Measurements from ENCODE around the gene HELLS.

Gene HELLS

DNA sequence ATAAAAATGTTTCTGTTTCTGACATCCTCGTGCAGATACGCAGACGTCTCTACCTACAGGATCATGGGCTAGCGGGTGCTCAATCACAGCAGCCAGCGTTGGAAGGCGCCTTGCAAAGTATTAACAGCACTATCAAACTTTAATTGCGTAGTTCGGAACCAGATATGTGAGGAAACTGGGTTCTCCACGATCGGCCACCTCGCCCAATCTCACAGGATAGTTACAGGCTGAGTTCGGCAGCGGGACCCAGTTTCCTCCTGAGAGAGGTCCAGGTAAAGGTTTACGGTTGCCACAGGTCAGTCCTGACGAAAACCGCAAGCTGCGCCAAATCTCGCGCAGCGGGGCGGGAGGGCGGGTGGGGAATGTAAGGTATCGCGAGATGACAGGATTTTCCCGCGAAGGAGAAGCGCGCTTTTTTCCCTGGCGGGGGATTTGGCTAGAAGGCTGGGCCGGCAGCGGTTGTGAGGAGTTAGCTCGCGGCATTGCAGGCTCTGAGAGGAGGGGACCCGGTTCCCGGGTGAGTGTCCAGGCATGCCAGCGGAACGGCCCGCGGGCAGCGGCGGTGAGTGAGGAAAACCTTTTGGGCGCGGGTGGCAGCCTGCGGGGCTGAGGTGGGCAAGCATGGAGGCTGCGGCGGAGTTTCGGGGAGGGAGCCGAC is at the start of gene HELLS:
HELLS (plus strand) TSS at position 398 of the 658 bp plus-strand sequence; CDS start at position 532, 134 bp downstream.
- peak within 1 kb of the TSS; percentile 85 for H3K4me3 ChIP-seq (ENCODE audit: low read depth, low read length)
- DNase-seq (ENCODE audit: low read depth, low spot score) = peak; percentile 86
- in situ Hi-C loops (cut with HindIII; ENCODE audit: low sequenced_read_pairs) = no loop called here
- TF ChIP-seq CTCF (IDR thresholded peaks at IDR 0.05; ENCODE audit: low read depth, low read length) = no peak

DNA sequence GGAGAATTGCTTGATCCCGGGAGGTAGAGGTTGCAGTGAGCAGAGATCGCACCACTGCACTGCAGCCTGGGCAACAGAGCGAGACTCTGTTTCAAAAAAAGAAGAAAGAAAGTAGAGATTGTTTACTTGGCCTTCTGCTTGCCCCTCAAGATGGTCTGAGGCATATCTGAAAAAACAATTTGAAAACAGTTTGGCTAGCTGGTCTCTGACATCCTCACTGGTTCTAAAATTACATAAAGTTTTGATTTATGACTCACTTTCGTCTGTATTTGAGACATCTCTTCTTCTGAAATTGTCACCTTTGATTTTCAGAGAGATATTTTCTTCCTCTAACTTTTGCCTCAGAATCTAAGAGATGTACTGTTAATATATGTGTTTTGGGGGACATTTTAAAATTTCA is 49.6 kb upstream of the HELLS start:
- DNase-seq (ENCODE audit: low read depth, low spot score) = peak; percentile 30
- no peak overlapping the region for H3K4me3 ChIP-seq (ENCODE audit: low read depth, low read length)
- in situ Hi-C loops (cut with HindIII; ENCODE audit: low sequenced_read_pairs) = no loop called here
- no peak for TF ChIP-seq CTCF (IDR thresholded peaks at IDR 0.05; ENCODE audit: low read depth, low read length)

GRCh38 chr10:94496646-94497045 is 48.9 kb upstream of the HELLS start:
- in situ Hi-C loops (cut with HindIII; ENCODE audit: low sequenced_read_pairs) = no loop called here
- no peak for DNase-seq (ENCODE audit: low read depth, low spot score)
- TF ChIP-seq CTCF (IDR thresholded peaks at IDR 0.05; ENCODE audit: low read depth, low read length) = no peak
- no peak overlapping the region for H3K4me3 ChIP-seq (ENCODE audit: low read depth, low read length)

- H3K4me3 ChIP-seq (ENCODE audit: low read depth, low read length) = no peak overlapping the region
- TF ChIP-seq CTCF (IDR thresholded peaks at IDR 0.05; ENCODE audit: low read depth, low read length) = peak; percentile 64
- peak; percentile 16 for DNase-seq (ENCODE audit: low read depth, low spot score)
- in situ Hi-C loops (cut with HindIII; ENCODE audit: low sequenced_read_pairs) = no loop called here
These were observed 45.5 kb upstream of the HELLS start for GRCh38 chr10:94500063-94500462.

- no peak overlapping the region for H3K4me3 ChIP-seq (ENCODE audit: low read depth, low read length)
- in situ Hi-C loops (cut with HindIII; ENCODE audit: low sequenced_read_pairs) = no loop called here
- DNase-seq (ENCODE audit: low read depth, low spot score) = no peak
- no peak for TF ChIP-seq CTCF (IDR thresholded peaks at IDR 0.05; ENCODE audit: low read depth, low read length)
These were observed 24.0 kb upstream of the HELLS start for GRCh38 chr10:94521276-94522250.

DNA sequence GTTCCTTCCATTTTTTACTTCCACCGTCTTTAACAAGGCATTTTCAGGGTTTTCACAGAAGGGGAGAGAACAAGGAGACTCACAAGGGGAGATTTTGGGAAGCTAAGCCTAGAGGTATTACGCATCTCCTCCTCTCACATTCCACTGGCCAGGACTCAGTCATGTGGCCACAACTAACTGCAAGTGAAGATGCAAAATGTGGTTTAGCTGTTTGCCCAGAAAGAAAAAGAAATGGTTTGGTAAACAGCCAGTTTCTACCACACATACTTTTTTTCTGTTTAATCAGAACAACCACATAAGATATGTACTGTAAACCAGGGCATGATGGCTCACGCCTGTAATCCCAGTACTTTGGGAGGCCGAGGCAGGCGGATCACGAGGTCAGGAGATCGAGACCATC is 21.4 kb upstream of the HELLS start:
- no peak for TF ChIP-seq CTCF (IDR thresholded peaks at IDR 0.05; ENCODE audit: low read depth, low read length)
- H3K4me3 ChIP-seq (ENCODE audit: low read depth, low read length) = no peak overlapping the region
- in situ Hi-C loops (cut with HindIII; ENCODE audit: low sequenced_read_pairs) = no loop called here
- peak; percentile 89 for DNase-seq (ENCODE audit: low read depth, low spot score)

Measured in astrocyte of the spinal cord (primary cell).